ACC112 (cell line): ENCODE data around the gene ZSCAN10.
"Not testable (repeated sequence)": the region's sequence is repeated elsewhere in the genome, so short reads cannot be mapped to it uniquely, and the experiment has no call there.

Experiments
- H2AFZ ChIP-seq: fragments of 200-600 bp; sonication (generic); one replicate; pipeline ENCODE4 v1.6.0; 2017; ENCODE audit warnings: antibody characterized with exemption, low read length; ENCODE audit not compliant: unreplicated experiment
- H3K27ac ChIP-seq: fragments of 200-600 bp; sonication (generic); 2 replicates; pipeline ENCODE4 v1.5.1; 2014; ENCODE audit warnings: low read depth, mild to moderate bottlenecking, antibody characterized with exemption, low read length, moderate library complexity
- H3K27me3 ChIP-seq: fragments of 200-600 bp; sonication (generic); 2 replicates; pipeline ENCODE4 v1.6.1; 2014; ENCODE audit warnings: mild to moderate bottlenecking, antibody characterized with exemption, low read length, moderate library complexity, mixed read lengths; ENCODE audit not compliant: insufficient read depth
- H3K36me3 ChIP-seq: fragments of 200-600 bp; sonication (generic); 2 replicates; pipeline ENCODE4 v1.6.1; 2016; ENCODE audit warnings: mild to moderate bottlenecking, antibody characterized with exemption, low read length, moderate library complexity, mixed read lengths; ENCODE audit not compliant: insufficient read depth
- H3K4me1 ChIP-seq: fragments of 200-600 bp; sonication (generic); one replicate; pipeline ENCODE4 v1.6.1; 2016; ENCODE audit warnings: low read length, mixed read lengths; ENCODE audit not compliant: insufficient read depth, unreplicated experiment, control insufficient read depth
- H3K4me3 ChIP-seq: fragments of 200-600 bp; sonication (generic); 2 replicates; pipeline ENCODE4 v1.5.1; 2014; ENCODE audit warnings: mild to moderate bottlenecking, low read depth, low read length
- H3K79me2 ChIP-seq: fragments of 200-600 bp; sonication (generic); one replicate; pipeline ENCODE4 v1.6.0; 2016; ENCODE audit warnings: low read length; ENCODE audit not compliant: control insufficient read depth, unreplicated experiment, insufficient read depth

Gene ZSCAN10

GRCh38 chr16:3059041-3059722 is 39.9 kb downstream of the ZSCAN10 start:
- Histone ChIP-seq H3K79me2 (no peaks in the 10 kb centered on the region), H3K27me3 (no peaks in the 10 kb centered on the region), H2AFZ (peak overlapping the region; percentile 89), H3K27ac (no peak overlapping the region), H3K4me1 (peaks cover 10% of the 10 kb centered on the region), H3K36me3 (no peaks in the 10 kb centered on the region), H3K4me3 (peak overlapping the region; percentile 98)

- H3K4me1 ChIP-seq = peaks cover 10% of the 10 kb centered on the region
- no peak overlapping the region for H3K27ac ChIP-seq
These were observed 40.7 kb downstream of the ZSCAN10 start for GRCh38 chr16:3058139-3059030.

GRCh38 chr16:3057181-3058138 is 41.6 kb downstream of the ZSCAN10 start:
- Histone ChIP-seq H3K4me3 (peak overlapping the region; percentile 98), H2AFZ (no peak overlapping the region), H3K36me3 (no peaks in the 10 kb centered on the region), H3K27me3 (no peaks in the 10 kb centered on the region), H3K79me2 (no peaks in the 10 kb centered on the region), H3K4me1 (peaks cover 10% of the 10 kb centered on the region), H3K27ac (no peak overlapping the region)

More at GRCh38 chr16:3058139-3059030, 40.7 kb downstream of the ZSCAN10 start:
- Histone ChIP-seq H2AFZ (peak overlapping the region; percentile 89), H3K36me3 (no peaks in the 10 kb centered on the region), H3K27me3 (no peaks in the 10 kb centered on the region), H3K79me2 (no peaks in the 10 kb centered on the region), H3K4me3 (peak overlapping the region; percentile 98)

- no peaks in the 10 kb centered on the region for H3K36me3 ChIP-seq
- no peak overlapping the region for H3K27ac ChIP-seq
- no peak overlapping the region for H3K4me3 ChIP-seq
- peaks cover 10% of the 10 kb centered on the region for H3K4me1 ChIP-seq
- H3K79me2 ChIP-seq = no peaks in the 10 kb centered on the region
- no peaks in the 10 kb centered on the region for H3K27me3 ChIP-seq
- H2AFZ ChIP-seq = no peak overlapping the region
These were observed 42.5 kb downstream of the ZSCAN10 start for GRCh38 chr16:3056336-3057180.

- not testable (repeated sequence) for H3K27ac ChIP-seq, H2AFZ ChIP-seq, H3K36me3 ChIP-seq, H3K79me2 ChIP-seq, H3K27me3 ChIP-seq, H3K4me3 ChIP-seq
- H3K4me1 ChIP-seq = peaks cover 10% of the 10 kb centered on the region
These were observed 43.4 kb downstream of the ZSCAN10 start for GRCh38 chr16:3055734-3056115.

GRCh38 chr16:3054965-3055733 is 43.9 kb downstream of the ZSCAN10 start:
- H3K4me1 ChIP-seq = peaks cover 10% of the 10 kb centered on the region
- no peaks in the 10 kb centered on the region for H3K79me2 ChIP-seq
- no peak overlapping the region for H3K27ac ChIP-seq
- no peaks in the 10 kb centered on the region for H3K36me3 ChIP-seq
- no peaks in the 10 kb centered on the region for H3K27me3 ChIP-seq
- H2AFZ ChIP-seq = no peak overlapping the region
- no peak overlapping the region for H3K4me3 ChIP-seq

GRCh38 chr16:3053330-3053710 is 45.8 kb downstream of the ZSCAN10 start:
- not testable (repeated sequence) for H3K27ac ChIP-seq, H3K36me3 ChIP-seq, H3K27me3 ChIP-seq, H3K4me1 ChIP-seq, H2AFZ ChIP-seq, H3K79me2 ChIP-seq, H3K4me3 ChIP-seq

GRCh38 chr16:3052571-3053329 is 46.3 kb downstream of the ZSCAN10 start:
- H2AFZ ChIP-seq, H3K4me3 ChIP-seq, H3K36me3 ChIP-seq, H3K4me1 ChIP-seq, H3K27me3 ChIP-seq, H3K27ac ChIP-seq, H3K79me2 ChIP-seq: not testable (repeated sequence)

GRCh38 chr16:3051494-3051893 is 47.6 kb downstream of the ZSCAN10 start:
- H3K27ac ChIP-seq = no peak overlapping the region
- H3K36me3 ChIP-seq = no peaks in the 10 kb centered on the region
- peaks cover 20% of the 10 kb centered on the region for H3K27me3 ChIP-seq
- no peak overlapping the region for H3K4me3 ChIP-seq
- no peak overlapping the region for H2AFZ ChIP-seq
- H3K4me1 ChIP-seq = no peaks in the 10 kb centered on the region
- H3K79me2 ChIP-seq = no peaks in the 10 kb centered on the region
